SK-N-MC (cell line): Measurements from ENCODE around the gene DCUN1D2.

ENCODE experiments used
- DNase-seq: peaks from one replicate; pipeline ENCODE4 v3.0.0-alpha.2; 2011; ENCODE audit warnings: low read depth, low spot score
- H3K27ac ChIP-seq: fragments of 200-600 bp; sonication (generic); 2 replicates; pipeline ENCODE4 v1.5.1; 2016; ENCODE audit warnings: mixed run types
- H3K36me3 ChIP-seq: fragments of 200-600 bp; sonication (generic); 2 replicates; pipeline ENCODE4 v1.6.1; 2017; ENCODE audit warnings: antibody characterized with exemption, low read length, mixed read lengths; ENCODE audit not compliant: insufficient read depth
- H3K4me3 ChIP-seq: fragments of 200-600 bp; sonication (generic); 2 replicates; pipeline ENCODE4 v1.5.1; 2016
- H3K9ac ChIP-seq: fragments of 200-600 bp; sonication (generic); 2 replicates; pipeline ENCODE4 v1.8.0; 2017; ENCODE audit warnings: mixed run types, mixed read lengths; ENCODE audit not compliant: insufficient read length
- H3K9me3 ChIP-seq: fragments of 200-600 bp; sonication (generic); 2 replicates; pipeline ENCODE4 v1.6.1; 2017; ENCODE audit warnings: low read depth, mild to moderate bottlenecking, antibody characterized with exemption, low read length, moderate library complexity, mixed read lengths
- EZH2 ChIP-seq: fragments of 200-600 bp; sonication (generic); IDR thresholded peaks from one replicate; pipeline ENCODE4 v1.6.1; 2017; ENCODE audit warnings: antibody characterized with exemption
- FOXP2 ChIP-seq: optimal IDR thresholded peaks from 2 replicates; pipeline ENCODE3; 2011; ENCODE audit warnings: mild to moderate bottlenecking, moderate library complexity; ENCODE audit not compliant: insufficient read depth; ENCODE audit errors: extremely low read length, control extremely low read depth
- POLR2AphosphoS5 ChIP-seq: IDR thresholded peaks from 2 replicates; pipeline ENCODE4 v1.6.1; 2012; ENCODE audit warnings: mild to moderate bottlenecking, low read depth, low read length, borderline replicate concordance

Gene DCUN1D2

DNA sequence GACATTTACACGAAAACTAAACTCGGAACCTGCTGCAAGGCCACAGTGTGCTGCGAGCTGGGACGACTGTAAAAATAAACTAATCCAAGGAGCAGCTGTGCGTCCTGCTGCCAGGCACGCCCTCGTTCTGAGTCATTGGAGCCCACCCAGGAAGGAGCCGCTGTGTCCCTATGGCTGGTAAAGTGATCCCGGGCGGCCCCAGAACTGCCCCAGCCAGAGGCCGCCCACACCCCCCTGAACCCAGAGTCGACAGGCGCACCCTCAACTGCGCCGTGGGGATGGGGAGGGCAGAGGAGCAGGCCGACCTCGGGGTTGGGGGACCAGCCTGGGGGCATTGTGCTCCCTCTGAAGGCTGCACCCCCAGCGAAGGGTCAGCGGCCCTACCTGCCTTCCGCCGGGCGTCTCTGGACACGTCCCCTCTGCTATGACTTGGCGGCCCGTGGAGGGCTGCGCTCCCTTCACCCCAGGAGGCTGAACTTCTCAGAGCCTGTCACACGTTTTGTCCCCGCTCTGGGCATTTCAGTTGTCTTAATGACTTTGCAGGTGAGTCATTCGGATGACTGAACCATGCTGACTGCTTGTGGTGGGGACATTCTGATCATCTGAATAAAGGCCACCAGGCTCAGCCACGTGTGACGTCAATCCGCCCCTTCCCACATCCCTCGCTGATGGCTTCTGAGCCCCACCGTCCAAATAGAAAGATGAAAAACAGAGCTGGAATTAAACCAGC lies 79.9 kb downstream of the DCUN1D2 start:
- no peak for DNase-seq
- no peak overlapping the region for H3K4me3 ChIP-seq
- H3K9ac ChIP-seq = no peak overlapping the region
- no peak overlapping the region for H3K27ac ChIP-seq
- no peaks in the 10 kb centered on the region for H3K36me3 ChIP-seq
- no peaks in the 10 kb centered on the region for H3K9me3 ChIP-seq
- TF ChIP-seq EZH2 (no peak), POLR2AphosphoS5 (no peak), FOXP2 (no peak)

DNA sequence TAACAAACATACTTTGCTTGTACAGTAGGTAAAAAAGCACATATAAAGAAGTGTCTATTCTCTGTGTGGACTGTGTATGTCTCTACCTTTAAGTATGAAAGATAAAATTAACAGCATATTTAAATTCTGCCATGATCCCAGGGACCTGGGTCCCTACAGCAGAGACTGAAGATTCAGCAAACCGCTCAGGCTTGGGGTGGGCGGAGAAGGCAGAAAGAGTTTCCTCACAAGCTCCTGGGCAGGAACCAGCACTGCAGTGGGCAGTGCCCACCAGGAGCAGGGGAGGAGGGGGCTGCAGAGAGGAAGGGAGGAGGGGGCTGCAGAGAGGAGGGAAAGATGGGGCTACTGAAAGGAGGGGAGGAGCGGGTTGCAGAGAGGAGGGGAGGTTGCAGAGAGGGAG lies 81.9 kb downstream of the DCUN1D2 start:
- Histone ChIP-seq H3K27ac (no peak overlapping the region), H3K9me3 (no peaks in the 10 kb centered on the region), H3K36me3 (no peaks in the 10 kb centered on the region), H3K4me3 (no peak overlapping the region), H3K9ac (no peak overlapping the region)
- no peak for TF ChIP-seq POLR2AphosphoS5
- TF ChIP-seq EZH2 = no peak
- no peak for TF ChIP-seq FOXP2
- DNase-seq = no peak

DNA sequence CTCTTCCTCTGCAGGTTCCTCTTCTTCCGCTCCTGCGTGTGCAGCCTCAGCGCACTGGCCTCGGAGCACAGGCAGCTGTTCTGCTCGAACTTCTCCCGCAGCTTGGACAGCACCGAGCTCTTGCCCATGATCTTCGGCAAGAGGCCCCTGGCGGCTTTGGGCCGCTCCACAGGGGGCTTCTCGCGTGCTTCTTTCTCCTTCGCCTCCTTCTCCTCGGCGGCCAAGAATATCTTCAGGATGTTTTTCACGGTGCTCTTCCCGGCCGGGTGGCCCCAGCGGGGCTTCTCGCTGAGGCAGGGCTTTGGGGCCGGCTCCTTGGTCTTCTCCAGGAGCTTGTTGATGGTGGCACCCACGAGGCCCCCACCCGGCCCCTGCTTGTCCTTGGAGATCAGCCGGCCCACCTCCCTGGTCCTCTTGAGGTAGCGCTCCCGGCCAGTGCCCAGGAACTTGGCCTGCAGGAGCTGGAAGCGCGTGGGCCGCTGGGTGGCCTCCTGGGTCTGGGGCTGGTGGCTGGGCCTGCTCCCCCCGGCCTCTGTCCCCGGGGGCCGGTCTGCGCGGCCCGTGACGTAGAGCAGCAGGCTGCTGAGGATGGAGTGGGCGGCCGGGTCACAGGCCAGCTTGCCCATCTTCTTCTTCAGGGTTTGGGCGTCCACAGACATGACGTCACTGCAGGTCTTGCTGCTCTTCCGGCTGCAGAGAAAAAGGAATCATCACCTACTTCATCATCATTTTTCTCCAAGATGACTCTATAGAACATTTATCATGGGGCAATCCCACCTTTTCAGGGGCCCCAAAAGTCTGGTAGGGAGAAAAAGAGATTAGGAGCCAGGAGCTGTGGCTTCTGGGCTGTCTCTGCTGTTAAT lies 82.7 kb downstream of the DCUN1D2 start:
- no peak overlapping the region for H3K9ac ChIP-seq
- no peaks in the 10 kb centered on the region for H3K9me3 ChIP-seq
- DNase-seq = no peak
- TF ChIP-seq FOXP2 (no peak), EZH2 (no peak)
- no peak overlapping the region for H3K4me3 ChIP-seq
- H3K27ac ChIP-seq = no peak overlapping the region
- H3K36me3 ChIP-seq = no peaks in the 10 kb centered on the region

DNA sequence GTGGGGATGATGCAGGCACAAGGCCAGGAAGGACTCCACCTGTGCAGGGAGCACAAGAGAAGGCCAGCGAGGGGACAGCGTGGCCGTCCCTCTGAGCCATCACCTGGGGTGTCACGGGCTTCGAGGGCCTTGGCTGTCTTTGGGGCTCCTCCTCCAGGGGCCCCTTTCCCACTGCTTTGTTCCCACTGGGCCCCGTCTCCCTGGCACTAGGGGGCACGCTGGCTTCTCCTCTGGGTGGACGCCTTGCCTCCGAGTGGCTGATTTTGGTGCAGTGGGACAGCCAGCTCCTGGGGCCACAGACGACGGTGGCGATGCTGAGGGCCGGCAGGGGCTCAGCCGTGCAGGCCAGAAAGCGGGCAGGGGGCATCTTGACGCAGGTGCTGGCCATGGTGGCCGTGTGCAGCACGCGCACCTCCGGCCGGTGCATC lies 83.4 kb downstream of the DCUN1D2 start:
- no peak for DNase-seq
- Histone ChIP-seq H3K27ac (no peak overlapping the region), H3K4me3 (no peak overlapping the region), H3K9ac (no peak overlapping the region), H3K9me3 (no peaks in the 10 kb centered on the region), H3K36me3 (no peaks in the 10 kb centered on the region)
- TF ChIP-seq POLR2AphosphoS5 (no peak), FOXP2 (no peak), EZH2 (no peak)

DNA sequence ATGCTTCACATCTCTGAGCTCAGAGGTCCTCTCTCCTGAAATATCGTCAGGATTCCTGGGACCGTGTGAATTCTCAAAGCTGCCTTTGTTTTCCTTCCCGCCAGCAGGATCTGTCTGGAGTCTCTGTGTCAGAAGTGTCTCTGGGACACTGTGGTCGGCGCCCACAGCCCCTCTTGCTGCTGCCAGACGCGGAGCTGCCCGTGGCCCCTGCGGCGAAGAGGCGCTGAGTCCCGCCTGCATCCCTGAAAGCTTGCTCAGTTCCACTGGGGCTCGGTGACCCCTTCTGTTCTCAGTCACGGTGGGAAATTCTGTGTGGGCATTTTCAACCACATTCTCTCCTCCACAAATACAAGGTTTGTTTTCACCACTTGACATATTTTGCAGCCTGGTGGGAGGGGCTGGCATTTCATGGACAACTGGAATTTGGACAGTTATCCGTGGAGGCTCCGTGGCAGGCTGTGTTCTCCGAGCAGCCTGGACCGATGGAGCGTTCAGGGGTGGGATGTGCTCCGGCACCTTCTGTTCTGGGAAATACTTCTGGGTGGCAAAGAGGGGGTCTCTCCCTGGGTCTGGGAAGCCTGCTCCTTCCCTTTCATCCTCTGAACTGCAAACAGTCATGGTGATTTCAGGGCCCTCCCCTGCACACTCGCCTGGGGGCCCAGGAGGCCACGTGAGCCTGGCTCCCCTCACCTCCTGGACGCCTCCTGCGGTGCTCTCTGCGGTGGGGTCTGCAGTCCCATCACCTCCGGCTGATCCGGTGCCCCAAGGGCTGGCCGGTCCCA lies 84.0 kb downstream of the DCUN1D2 start:
- Histone ChIP-seq H3K27ac (no peak overlapping the region), H3K9me3 (no peaks in the 10 kb centered on the region), H3K36me3 (no peaks in the 10 kb centered on the region), H3K4me3 (no peak overlapping the region), H3K9ac (no peak overlapping the region)
- no peak for DNase-seq
- TF ChIP-seq FOXP2 (no peak), EZH2 (no peak), POLR2AphosphoS5 (no peak)
